OCI-LY7 (cell line): Measurements from ENCODE around the gene LRRC75B. TPM values are rescaled to one million over a fixed set of nuclear protein-coding genes. Genes with fewer than 3 reads are reported as not detected.

Experiments used
- BruUV-seq: library from RNA; stranded (reverse); fragments of 400-500 nt; replicated peaks from 2 replicates; lab custom pipeline; 2021; lab: Mats Ljungman, UMichigan
- CTCF ChIA-PET: fragments of 300-600 bp; sonication (Branson Sonifier 250); formaldehyde crosslinking; loops from one replicate; lab custom pipeline; 2022; ENCODE audit warnings: antibody characterized with exemption; ENCODE audit not compliant: unreplicated experiment; lab: Charles Lee
- POLR2A ChIA-PET: fragments of 300-600 bp; sonication (Branson Sonifier 250); formaldehyde crosslinking; loops from one replicate; lab custom pipeline; 2022; ENCODE audit warnings: antibody characterized with exemption; lab: Charles Lee
- DNase-seq: peaks from one replicate; pipeline ENCODE4 v3.0.0-alpha.2; 2015; ENCODE audit warnings: low spot score
- H2AFZ ChIP-seq: fragments of 200-600 bp; sonication (generic), shearing (Covaris generic); 2 replicates; pipeline ENCODE4 v1.6.1; 2014; ENCODE audit warnings: mild to moderate bottlenecking, antibody characterized with exemption, low read length, moderate library complexity
- H3K27ac ChIP-seq: fragments of 200-600 bp; sonication (generic); 2 replicates; pipeline ENCODE4 v1.5.1; 2014; ENCODE audit warnings: mixed run types, low read depth, mild to moderate bottlenecking, moderate library complexity, low read length, inconsistent platforms; ENCODE audit not compliant: poor library complexity, severe bottlenecking
- H3K36me3 ChIP-seq: fragments of 200-600 bp; sonication (generic); 2 replicates; pipeline ENCODE4 v1.6.1; 2014; ENCODE audit warnings: mild to moderate bottlenecking, antibody characterized with exemption, low read length, moderate library complexity, mixed read lengths; ENCODE audit not compliant: insufficient read depth
- H3K4me1 ChIP-seq: fragments of 200-600 bp; sonication (generic); 2 replicates; pipeline ENCODE4 v1.5.1; 2014; ENCODE audit warnings: mild to moderate bottlenecking, low read length; ENCODE audit not compliant: insufficient read depth, poor library complexity, severe bottlenecking
- H3K4me2 ChIP-seq: fragments of 200-600 bp; sonication (generic); 2 replicates; pipeline ENCODE4 v1.6.1; 2014; ENCODE audit warnings: mild to moderate bottlenecking, low read length
- H3K4me3 ChIP-seq: fragments of 200-600 bp; sonication (generic); 2 replicates; pipeline ENCODE4 v1.5.1; 2014; ENCODE audit warnings: mild to moderate bottlenecking, low read depth, low read length; ENCODE audit not compliant: poor library complexity, severe bottlenecking
- H3K79me2 ChIP-seq: fragments of 200-600 bp; sonication (generic); 2 replicates; pipeline ENCODE4 v1.6.1; 2016; ENCODE audit warnings: low read depth, mild to moderate bottlenecking, low read length, moderate library complexity, mixed read lengths; ENCODE audit not compliant: insufficient read depth
- H3K9me2 ChIP-seq: fragments of 200-600 bp; sonication (generic); 2 replicates; pipeline ENCODE4 v1.6.1; 2016; ENCODE audit warnings: mild to moderate bottlenecking, low read length, mixed read lengths; ENCODE audit not compliant: insufficient read depth
- H3K9me3 ChIP-seq: fragments of 200-600 bp; sonication (generic); 2 replicates; pipeline ENCODE4 v1.6.1; 2014; ENCODE audit warnings: mild to moderate bottlenecking, mixed run types, low read length, mixed read lengths
- H4K20me1 ChIP-seq: fragments of 200-600 bp; sonication (generic); 2 replicates; pipeline ENCODE4 v1.6.1; 2014; ENCODE audit warnings: mild to moderate bottlenecking, antibody characterized with exemption, low read length, moderate library complexity, mixed read lengths; ENCODE audit not compliant: insufficient read depth
- EZH2phosphoT487 ChIP-seq: fragments of 200-600 bp; sonication (generic); IDR thresholded peaks from 2 replicates; pipeline ENCODE4 v1.6.1; 2018; ENCODE audit warnings: low read depth, borderline replicate concordance, mild to moderate bottlenecking, mixed run types, antibody characterized with exemption, low read length, moderate library complexity, mixed read lengths
- intact Hi-C: fragments of 100-400 bp; cut with micrococcal nuclease; formaldehyde crosslinking; loops from one replicate; pipeline ENCODE4 v1.10.0; 2022; ENCODE audit not compliant: unreplicated experiment
- total RNA-seq, 2 experiments: library from RNA; depleted of rRNA in 1 of 2; stranded (reverse); fragments of >200 nt in 1 of 2; shearing (Covaris generic) in 1 of 2; gene quantifications; 2 replicates each; pipeline ENCODE4 v1.2.3, GENCODE V29; 2014 to 2022
- TF ChIP-seq, protein P1 (sequence below): fragments of 200-600 bp; sonication (generic); conservative IDR thresholded peaks from 2 replicates; pipeline ENCODE4 v1.5.1; 2014; ENCODE audit warnings: mild to moderate bottlenecking, antibody characterized with exemption, low read length, moderate library complexity, mixed read lengths

Gene LRRC75B
- total RNA-seq, 2 experiments from 2014 or later, result not detected

DNA sequence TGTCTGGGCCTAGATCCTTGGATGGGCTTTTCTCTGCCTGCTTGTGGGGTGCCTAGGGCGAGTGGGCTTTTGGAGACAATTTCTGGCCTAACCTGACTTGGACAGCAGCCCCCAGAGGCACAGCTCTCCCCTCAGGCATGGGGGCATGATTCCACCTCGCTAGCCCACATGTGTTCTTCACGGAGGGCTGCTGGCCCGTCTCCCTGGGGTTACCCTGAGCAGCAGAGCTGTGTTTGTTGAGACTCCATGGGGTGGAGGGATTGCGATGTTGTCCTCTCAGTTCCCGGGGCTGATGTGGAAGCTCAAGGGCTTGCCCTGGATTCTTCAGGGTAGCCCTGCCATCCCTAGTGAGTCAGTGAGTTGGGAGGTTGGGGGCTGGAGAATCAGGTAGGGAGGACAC is 2.4 kb upstream of the LRRC75B start:
- ChIA-PET POLR2A (no interaction called here), CTCF (interaction anchor here (0.6 kb wide), 1 partner anchor 134 kb away, joined by 3 read pairs; no protein-coding TSS in a partner anchor)
- Histone ChIP-seq H2AFZ (no peak overlapping the region), H4K20me1 (no peaks in the 10 kb centered on the region), H3K27ac (no peak overlapping the region), H3K4me3 (no peak overlapping the region), H3K9me3 (no peaks in the 10 kb centered on the region), H3K79me2 (no peaks in the 10 kb centered on the region), H3K4me1 (no peaks in the 10 kb centered on the region), H3K4me2 (no peak overlapping the region), H3K36me3 (no peaks in the 10 kb centered on the region), H3K9me2 (no peaks in the 10 kb centered on the region)
- intact Hi-C loops, result no loop called here
- DNase-seq, result no peak
- TF ChIP-seq, protein P1, sequence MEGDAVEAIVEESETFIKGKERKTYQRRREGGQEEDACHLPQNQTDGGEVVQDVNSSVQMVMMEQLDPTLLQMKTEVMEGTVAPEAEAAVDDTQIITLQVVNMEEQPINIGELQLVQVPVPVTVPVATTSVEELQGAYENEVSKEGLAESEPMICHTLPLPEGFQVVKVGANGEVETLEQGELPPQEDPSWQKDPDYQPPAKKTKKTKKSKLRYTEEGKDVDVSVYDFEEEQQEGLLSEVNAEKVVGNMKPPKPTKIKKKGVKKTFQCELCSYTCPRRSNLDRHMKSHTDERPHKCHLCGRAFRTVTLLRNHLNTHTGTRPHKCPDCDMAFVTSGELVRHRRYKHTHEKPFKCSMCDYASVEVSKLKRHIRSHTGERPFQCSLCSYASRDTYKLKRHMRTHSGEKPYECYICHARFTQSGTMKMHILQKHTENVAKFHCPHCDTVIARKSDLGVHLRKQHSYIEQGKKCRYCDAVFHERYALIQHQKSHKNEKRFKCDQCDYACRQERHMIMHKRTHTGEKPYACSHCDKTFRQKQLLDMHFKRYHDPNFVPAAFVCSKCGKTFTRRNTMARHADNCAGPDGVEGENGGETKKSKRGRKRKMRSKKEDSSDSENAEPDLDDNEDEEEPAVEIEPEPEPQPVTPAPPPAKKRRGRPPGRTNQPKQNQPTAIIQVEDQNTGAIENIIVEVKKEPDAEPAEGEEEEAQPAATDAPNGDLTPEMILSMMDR, result no peak
- TF ChIP-seq EZH2phosphoT487, result no peak
- no TSS peak for BruUV-seq

- DNase-seq, result no peak
- POLR2A ChIA-PET, result no interaction called here
- no TSS peak for BruUV-seq
Measured at GRCh38 chr22:24594569-24595120, 1.8 kb upstream of the LRRC75B start.

More at GRCh38 chr22:24594569-24595120, 1.8 kb upstream of the LRRC75B start:
- H3K9me3 ChIP-seq, result no peaks in the 10 kb centered on the region
- intact Hi-C loops, result no loop called here
- CTCF ChIA-PET, result interaction anchor here (0.6 kb wide), 1 partner anchor 133 kb away, joined by 3 read pairs; no protein-coding TSS in a partner anchor
- H3K27ac ChIP-seq, result no peak overlapping the region
- H3K79me2 ChIP-seq, result no peaks in the 10 kb centered on the region
- H3K9me2 ChIP-seq, result no peaks in the 10 kb centered on the region
- H3K4me2 ChIP-seq, result no peak overlapping the region
- no peak overlapping the region for H3K4me3 ChIP-seq
- no peaks in the 10 kb centered on the region for H3K4me1 ChIP-seq
- no peaks in the 10 kb centered on the region for H3K36me3 ChIP-seq
- TF ChIP-seq, protein P1, result no peak
- no peak for TF ChIP-seq EZH2phosphoT487
- no peak overlapping the region for H2AFZ ChIP-seq
- H4K20me1 ChIP-seq, result no peaks in the 10 kb centered on the region
